BJ (cell line): ENCODE results near the gene CDK2. TPM values are rescaled to one million over a fixed set of nuclear protein-coding genes. Genes with fewer than 3 reads are reported as not detected.
A peak's percentile ranks its signal among the peaks of the same experiment; 100 is the strongest.
"Not testable (repeated sequence)": the region's sequence is repeated elsewhere in the genome, so short reads cannot be mapped to it uniquely, and the experiment has no call there.

Source experiments
- CTCF ChIA-PET: fragments of 350-600 bp; formaldehyde crosslinking; extraction: SDS; loops from one replicate; lab custom pipeline; 2021; ENCODE audit warnings: antibody characterized with exemption, inconsistent platforms; lab: Yijun Ruan, JAX
- POLR2A ChIA-PET: fragments of 300-600 bp; sonication (Branson Sonifier 250); formaldehyde crosslinking; extraction: SDS; loops from one replicate; lab custom pipeline; 2021; ENCODE audit warnings: antibody characterized with exemption; lab: Charles Lee
- DNase-seq: peaks from one replicate; pipeline ENCODE4 v3.0.0-alpha.2; 2011; ENCODE audit warnings: low read depth
- H3K27me3 ChIP-seq: 2 replicates; pipeline ENCODE4 v1.6.0; 2011; ENCODE audit warnings: low read length; ENCODE audit not compliant: control insufficient read depth, insufficient read depth
- H3K36me3 ChIP-seq: 2 replicates; pipeline ENCODE4 v1.5.1; 2011; ENCODE audit warnings: low read length; ENCODE audit not compliant: control insufficient read depth, insufficient read depth
- H3K4me3 ChIP-seq: 2 replicates; pipeline ENCODE4 v1.5.1; 2011; ENCODE audit warnings: low read depth, mild to moderate bottlenecking, control low read depth, low read length
- CTCF ChIP-seq: IDR thresholded peaks from 2 replicates; pipeline ENCODE4 v1.5.1; 2011; ENCODE audit warnings: low read depth, mild to moderate bottlenecking, control low read depth, inconsistent platforms, low read length, moderate library complexity; ENCODE audit not compliant: insufficient read depth
- polyA plus RNA-seq: library from polyadenylated mRNA; depleted of rRNA; stranded (reverse); fragments of >200 nt; gene quantifications from 2 replicates; pipeline ENCODE4 v1.2.3, GENCODE V29; 2011

The CDK2 gene
- polyA plus RNA-seq, 1 experiment = 75.2 TPM

DNA sequence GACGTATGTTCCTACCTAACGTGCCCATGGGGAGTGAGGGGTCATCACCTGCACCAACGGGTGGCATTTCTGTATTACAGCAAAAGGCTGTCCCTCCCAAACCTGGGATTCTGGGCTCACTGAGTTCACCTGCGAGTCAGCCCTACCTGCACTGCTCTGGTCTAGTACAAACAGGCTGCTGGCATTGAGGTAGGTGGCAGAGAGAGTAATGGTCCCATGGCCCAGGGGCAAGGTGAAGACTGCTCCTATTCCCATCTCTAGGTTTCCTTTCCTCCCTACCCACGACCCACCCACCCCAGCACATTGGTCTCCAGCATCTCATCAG is 30.9 kb downstream of the CDK2 start:
- POLR2A ChIA-PET = interaction anchor here (0.6 to 1.0 kb wide), 3 partner anchors 9 to 121 kb away, joined by 3 read pairs; partner anchors contain the start of gene ZC3H10

DNA sequence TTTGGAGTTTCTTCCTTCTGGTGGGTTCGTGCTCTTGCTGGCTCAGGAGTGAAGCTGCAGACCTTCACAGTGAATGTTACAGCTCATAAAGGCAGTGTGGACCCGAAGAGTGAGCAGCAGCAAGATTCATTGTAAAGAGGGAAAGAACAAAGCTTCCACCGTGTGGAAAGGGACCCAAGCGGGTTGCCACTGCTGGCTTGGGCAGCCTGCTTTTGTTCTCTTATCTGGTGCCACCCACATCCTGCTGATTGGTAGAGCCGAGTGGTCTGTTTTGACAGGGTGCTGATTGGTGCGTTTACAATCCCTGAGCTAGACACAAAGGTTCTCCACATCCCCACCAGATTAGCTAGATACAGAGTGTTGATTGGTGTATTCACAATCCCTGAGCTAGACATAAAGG is 32.9 kb downstream of the CDK2 start:
- H3K4me3 ChIP-seq, H3K27me3 ChIP-seq, DNase-seq, POLR2A ChIA-PET, H3K36me3 ChIP-seq: not testable (repeated sequence)
- CTCF ChIA-PET = interaction anchor here (1.2 to 6.9 kb wide), 3 partner anchors 8 to 29 kb away, joined by 3 to 86 read pairs (median 52); no protein-coding TSS in a partner anchor

More for the DNA sequence above, 30.9 kb downstream of the CDK2 start:
- Histone ChIP-seq H3K36me3 (peaks cover 9% of the 10 kb centered on the region), H3K4me3 (peak overlapping the region; percentile 72), H3K27me3 (no peaks in the 10 kb centered on the region)
- TF ChIP-seq CTCF = no peak
- DNase-seq = no peak
- CTCF ChIA-PET = interaction anchor here (0.6 to 6.9 kb wide), 15 partner anchors 9 to 811 kb away, joined by 3 to 86 read pairs (median 4); partner anchors contain the start of genes IKZF4 and PA2G4

GRCh38 chr12:55999999-56000540 is 33.4 kb downstream of the CDK2 start:
- CTCF ChIA-PET = interaction anchor here (1.2 to 6.9 kb wide), 2 partner anchors 9 to 29 kb away, joined by 3 to 86 read pairs; no protein-coding TSS in a partner anchor
- DNase-seq, H3K27me3 ChIP-seq, H3K36me3 ChIP-seq, H3K4me3 ChIP-seq, POLR2A ChIA-PET: not testable (repeated sequence)

GRCh38 chr12:56001487-56002100 is 35.0 kb downstream of the CDK2 start:
- H3K27me3 ChIP-seq = no peaks in the 10 kb centered on the region
- H3K4me3 ChIP-seq = no peak overlapping the region
- ChIA-PET CTCF (no interaction called here), POLR2A (no interaction called here)
- H3K36me3 ChIP-seq = peaks cover 9% of the 10 kb centered on the region
- no peak for TF ChIP-seq CTCF
- DNase-seq = no peak

DNA sequence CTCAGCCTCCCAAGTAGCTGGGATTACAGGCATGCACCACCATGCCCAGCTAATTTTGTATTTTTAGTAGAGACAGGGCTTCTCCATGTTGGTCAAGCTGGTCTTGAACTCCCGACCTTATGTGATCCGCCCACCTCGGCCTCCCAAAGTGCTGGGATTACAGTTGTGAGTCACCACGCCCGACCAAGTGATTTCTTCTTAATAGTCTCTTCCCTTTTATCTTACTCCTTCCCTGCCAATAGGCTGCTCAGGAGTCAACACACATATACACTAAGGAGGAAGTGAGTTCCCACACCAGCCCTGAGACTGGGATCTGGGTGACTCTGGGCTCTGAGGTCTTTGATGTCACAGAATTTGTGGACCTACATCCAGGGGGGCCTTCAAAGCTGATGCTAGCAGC is 36.7 kb downstream of the CDK2 start:
- H3K36me3 ChIP-seq, H3K27me3 ChIP-seq, POLR2A ChIA-PET, DNase-seq, H3K4me3 ChIP-seq: not testable (repeated sequence)
- CTCF ChIA-PET = interaction anchor here (1.5 kb wide), 1 partner anchor 26 kb away, joined by 5 read pairs; no protein-coding TSS in a partner anchor

- H3K27me3 ChIP-seq = no peaks in the 10 kb centered on the region
- no peak for TF ChIP-seq CTCF
- H3K36me3 ChIP-seq = peaks cover 9% of the 10 kb centered on the region
- no peak for DNase-seq
- H3K4me3 ChIP-seq = no peak overlapping the region
- ChIA-PET CTCF (interaction anchor here (0.6 to 1.5 kb wide), 2 partner anchors 10 to 26 kb away, joined by 3 to 5 read pairs; no protein-coding TSS in a partner anchor), POLR2A (no interaction called here)
Observed at GRCh38 chr12:56004211-56004610, 37.6 kb downstream of the CDK2 start.
